ENCODE measurements around the gene COX6B1. TPM values are rescaled to one million over a fixed set of nuclear protein-coding genes. Genes with fewer than 3 reads are reported as not detected.
A peak's percentile ranks its signal among the peaks of the same experiment; 100 is the strongest.

The COX6B1 gene
- total RNA-seq, 1 donor from 2014 or later, result 301 TPM

DNA sequence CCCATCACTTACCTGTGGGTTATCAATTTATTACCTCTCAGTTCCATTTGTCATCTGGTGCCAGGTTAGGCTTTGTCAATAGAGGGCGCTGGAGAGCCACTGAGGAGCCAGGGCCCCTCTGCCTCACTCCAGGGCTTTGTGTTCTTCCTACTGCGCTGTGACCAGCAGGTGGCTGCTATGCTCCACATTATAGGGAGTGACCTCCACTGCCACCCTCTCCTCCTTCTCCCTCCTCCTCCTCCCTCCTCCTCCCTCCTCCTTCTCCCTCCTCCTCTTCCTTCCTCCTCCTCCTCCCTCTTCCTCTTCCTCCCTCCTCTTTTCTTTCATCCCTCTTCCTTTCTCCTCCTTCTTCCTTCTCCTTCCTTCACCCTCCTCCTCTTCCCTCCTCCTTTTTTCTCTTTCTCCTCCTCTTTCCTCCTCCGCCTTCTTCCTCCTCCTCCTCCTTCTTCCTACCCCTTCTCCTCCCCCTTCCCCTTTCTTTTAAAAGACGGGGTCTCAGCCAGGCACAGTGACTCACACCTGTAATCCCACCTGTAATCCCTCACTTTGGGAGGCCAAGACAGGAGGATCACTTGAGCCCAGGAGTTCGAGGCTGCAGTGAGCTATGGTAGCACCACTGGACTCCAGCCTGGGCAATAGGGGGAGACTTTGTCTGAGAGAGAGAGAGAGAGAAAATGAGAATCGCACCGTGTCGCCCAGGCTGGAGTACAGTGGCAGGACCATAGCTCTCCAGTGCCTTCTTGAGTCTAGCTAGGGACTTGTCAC lies 45.9 kb downstream of the COX6B1 start:
- Histone ChIP-seq H3K27ac (no peak overlapping the region), H3K27me3 (no peaks in the 10 kb centered on the region), H3K4me1 (no peaks in the 10 kb centered on the region), H3K4me3 (no peak overlapping the region), H3K36me3 (no peaks in the 10 kb centered on the region), H3K9me3 (no peaks in the 10 kb centered on the region)
- peak; percentile 24 to 92 for DNase-seq (ENCODE audit: low spot score in 2 of 2)
- intact Hi-C loops (cut with DNase I), result loop anchor here (1.0 to 2.0 kb wide), 2 partner anchors 22 to 243 kb away; partner anchors contain the start of gene LRFN3
- peak; percentile 95 to 97 (median 96) for TF ChIP-seq CTCF (IDR thresholded peaks at IDR 0.05)

GRCh38 chr19:35695895-35696422 lies 47.8 kb downstream of the COX6B1 start:
- Histone ChIP-seq H3K27me3 (no peaks in the 10 kb centered on the region), H3K36me3 (no peaks in the 10 kb centered on the region), H3K4me3 (no peak overlapping the region), H3K27ac (no peak overlapping the region), H3K4me1 (no peaks in the 10 kb centered on the region), H3K9me3 (no peaks in the 10 kb centered on the region)
- no peak for TF ChIP-seq CTCF (IDR thresholded peaks at IDR 0.05)
- intact Hi-C loops (cut with DNase I), result no loop called here
- no peak for DNase-seq (ENCODE audit: low spot score in 2 of 2)

DNA sequence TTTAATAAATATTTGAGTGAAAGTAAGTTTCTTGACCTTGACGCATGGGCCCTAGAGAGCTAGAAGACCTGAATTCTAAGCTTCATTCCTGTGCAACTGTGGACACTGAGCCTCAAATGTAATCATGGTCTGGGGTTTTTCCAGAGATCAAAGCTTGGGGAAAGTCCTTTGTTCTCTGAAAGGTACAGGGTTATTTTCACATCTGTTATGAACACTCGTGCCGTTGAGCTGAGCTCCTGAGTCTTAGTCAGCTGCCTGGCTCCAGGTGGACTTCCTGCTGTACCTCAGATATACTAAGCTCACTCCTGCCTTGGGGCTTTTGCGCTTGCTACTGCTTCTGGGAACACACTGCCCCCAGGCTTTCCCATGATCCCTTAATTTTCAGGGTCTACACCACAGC lies 48.7 kb downstream of the COX6B1 start:
- Histone ChIP-seq H3K4me3 (no peak overlapping the region), H3K36me3 (no peaks in the 10 kb centered on the region), H3K9me3 (no peaks in the 10 kb centered on the region), H3K4me1 (peaks cover 0 to under 1% of the 10 kb centered on the region in 2 donors), H3K27ac (no peak overlapping the region), H3K27me3 (no peaks in the 10 kb centered on the region)
- no peak for TF ChIP-seq CTCF (IDR thresholded peaks at IDR 0.05)
- intact Hi-C loops (cut with DNase I), result no loop called here
- no peak for DNase-seq (ENCODE audit: low spot score in 2 of 2)

GRCh38 chr19:35702223-35703012 lies 54.3 kb downstream of the COX6B1 start:
- peaks cover 2 to 3% of the 10 kb centered on the region in 2 donors for H3K4me1 ChIP-seq
- peak overlapping the region; percentile 64 to 65 for H3K4me3 ChIP-seq
- no peaks in the 10 kb centered on the region for H3K36me3 ChIP-seq
- no peak overlapping the region for H3K27ac ChIP-seq
- H3K27me3 ChIP-seq, result no peaks in the 10 kb centered on the region
- H3K9me3 ChIP-seq, result no peaks in the 10 kb centered on the region
- intact Hi-C loops (cut with DNase I), result loop anchor here (1.0 to 5.0 kb wide), 5 partner anchors 15 to 75 kb away; partner anchors contain the start of genes ARHGAP33 and PROSER3
- DNase-seq (ENCODE audit: low spot score in 2 of 2), result peak; percentile 94 to 98
- TF ChIP-seq CTCF (IDR thresholded peaks at IDR 0.05), result no peak

GRCh38 chr19:35703343-35703742 lies 55.2 kb downstream of the COX6B1 start:
- H3K9me3 ChIP-seq, result no peaks in the 10 kb centered on the region
- no peaks in the 10 kb centered on the region for H3K36me3 ChIP-seq
- intact Hi-C loops (cut with DNase I), result loop anchor here (2.0 to 5.0 kb wide), 2 partner anchors 59 to 74 kb away; partner anchors contain the start of gene ARHGAP33
- H3K4me3 ChIP-seq, result peak overlapping the region in 1 of 2 donors; percentile 65
- DNase-seq (ENCODE audit: low spot score in 2 of 2), result no peak
- H3K27ac ChIP-seq, result no peak overlapping the region
- H3K4me1 ChIP-seq, result peaks cover 2 to 3% of the 10 kb centered on the region in 2 donors
- no peaks in the 10 kb centered on the region for H3K27me3 ChIP-seq
- TF ChIP-seq CTCF (IDR thresholded peaks at IDR 0.05), result no peak

All from ascending aorta (tissue), 2 donors.